Measurements from ENCODE around the gene PHC2. TPM values are rescaled to one million over a fixed set of nuclear protein-coding genes. Genes with fewer than 3 reads are reported as not detected.

The PHC2 gene
- total and polyA plus RNA-seq, 2 experiments from 2014 or later = 77.5 to 121 TPM

DNA sequence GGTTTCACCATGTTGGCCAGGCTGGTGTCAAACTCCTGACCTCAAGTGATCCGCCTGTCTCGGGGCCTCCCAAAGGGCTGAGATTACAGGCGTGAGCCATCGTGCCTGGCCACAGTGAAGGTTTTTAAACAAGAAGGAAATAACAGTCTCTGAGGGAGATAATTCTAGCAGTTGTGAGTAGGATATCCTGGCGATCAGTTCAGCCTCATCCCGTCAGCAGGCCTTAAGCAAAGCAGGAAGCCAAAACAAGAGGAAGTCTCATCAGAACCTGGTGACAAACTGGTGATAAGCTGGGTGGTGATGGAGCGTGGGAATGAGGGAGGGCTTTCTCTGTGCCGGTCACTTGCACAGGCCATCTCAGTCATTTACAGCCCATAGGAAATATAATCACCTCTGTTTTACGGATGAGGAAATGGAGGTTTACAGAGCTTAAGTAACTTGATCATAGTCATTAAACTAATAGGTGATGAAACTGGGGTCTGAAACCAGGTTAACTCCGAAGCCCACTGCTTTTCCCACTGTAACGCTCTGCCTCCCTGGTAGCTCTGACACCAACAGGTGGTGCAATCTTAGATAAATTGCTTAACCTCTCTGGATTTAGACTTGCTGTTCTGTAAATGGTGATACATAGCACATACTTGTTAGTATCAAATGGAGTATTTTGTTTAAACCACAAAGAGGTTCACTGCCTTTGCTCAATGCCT lies 69.2 kb downstream of the PHC2 start:
- peaks cover 2% of the 10 kb centered on the region for H3K79me2 ChIP-seq
- H3K27me3 ChIP-seq = no peaks in the 10 kb centered on the region
- WGBS (ENCODE audit: low lambda C conversion rate, missing lambda C conversion rate) = 51% methylated on average over 11 of the region's 11 CpGs
- TF ChIP-seq, protein P1, sequence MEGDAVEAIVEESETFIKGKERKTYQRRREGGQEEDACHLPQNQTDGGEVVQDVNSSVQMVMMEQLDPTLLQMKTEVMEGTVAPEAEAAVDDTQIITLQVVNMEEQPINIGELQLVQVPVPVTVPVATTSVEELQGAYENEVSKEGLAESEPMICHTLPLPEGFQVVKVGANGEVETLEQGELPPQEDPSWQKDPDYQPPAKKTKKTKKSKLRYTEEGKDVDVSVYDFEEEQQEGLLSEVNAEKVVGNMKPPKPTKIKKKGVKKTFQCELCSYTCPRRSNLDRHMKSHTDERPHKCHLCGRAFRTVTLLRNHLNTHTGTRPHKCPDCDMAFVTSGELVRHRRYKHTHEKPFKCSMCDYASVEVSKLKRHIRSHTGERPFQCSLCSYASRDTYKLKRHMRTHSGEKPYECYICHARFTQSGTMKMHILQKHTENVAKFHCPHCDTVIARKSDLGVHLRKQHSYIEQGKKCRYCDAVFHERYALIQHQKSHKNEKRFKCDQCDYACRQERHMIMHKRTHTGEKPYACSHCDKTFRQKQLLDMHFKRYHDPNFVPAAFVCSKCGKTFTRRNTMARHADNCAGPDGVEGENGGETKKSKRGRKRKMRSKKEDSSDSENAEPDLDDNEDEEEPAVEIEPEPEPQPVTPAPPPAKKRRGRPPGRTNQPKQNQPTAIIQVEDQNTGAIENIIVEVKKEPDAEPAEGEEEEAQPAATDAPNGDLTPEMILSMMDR (IDR thresholded peaks at IDR 0.05; ENCODE audit: poor library complexity) = no peak
- TF ChIP-seq EZH2 (IDR thresholded peaks at IDR 0.05; ENCODE audit: borderline replicate concordance) = no peak
- no peak for TF ChIP-seq EZH2phosphoT487 (IDR thresholded peaks at IDR 0.05; ENCODE audit: low read depth, severe bottlenecking, unreplicated experiment)
- no peaks in the 10 kb centered on the region for H4K20me1 ChIP-seq (ENCODE audit: insufficient read depth, poor library complexity, severe bottlenecking)
- H3K4me3 ChIP-seq = no peak overlapping the region
- H3K4me1 ChIP-seq (ENCODE audit: insufficient read depth) = peaks cover 47% of the 10 kb centered on the region
- H3K4me2 ChIP-seq = no peak overlapping the region
- no peak for DNase-seq (ENCODE audit: low spot score)
- no peaks in the 10 kb centered on the region for H3K9me2 ChIP-seq (replicated peaks; ENCODE audit: insufficient read depth)
- H3K27ac ChIP-seq = peak overlapping the region; percentile 48
- no peak overlapping the region for H2AFZ ChIP-seq
- no peaks in the 10 kb centered on the region for H3K9me3 ChIP-seq (ENCODE audit: low read depth)
- no peaks in the 10 kb centered on the region for H3K36me3 ChIP-seq (replicated peaks; ENCODE audit: insufficient read depth, low read depth)

- Histone ChIP-seq H3K9me2 (replicated peaks; ENCODE audit: insufficient read depth) (no peaks in the 10 kb centered on the region), H3K27me3 (no peaks in the 10 kb centered on the region), H3K9me3 (ENCODE audit: low read depth) (no peaks in the 10 kb centered on the region), H3K4me3 (no peak overlapping the region), H3K4me2 (no peak overlapping the region), H3K4me1 (ENCODE audit: insufficient read depth) (peaks cover 38% of the 10 kb centered on the region), H3K79me2 (peaks cover 2% of the 10 kb centered on the region), H4K20me1 (ENCODE audit: insufficient read depth, poor library complexity, severe bottlenecking) (no peaks in the 10 kb centered on the region), H3K36me3 (replicated peaks; ENCODE audit: insufficient read depth, low read depth) (no peaks in the 10 kb centered on the region), H3K27ac (no peak overlapping the region), H2AFZ (no peak overlapping the region)
- WGBS (ENCODE audit: low lambda C conversion rate, missing lambda C conversion rate) = 76% methylated on average over 1 of the region's 1 CpG
- no peak for DNase-seq (ENCODE audit: low spot score)
- TF ChIP-seq EZH2phosphoT487 (IDR thresholded peaks at IDR 0.05; ENCODE audit: low read depth, severe bottlenecking, unreplicated experiment) (no peak), EZH2 (IDR thresholded peaks at IDR 0.05; ENCODE audit: borderline replicate concordance) (no peak)
- TF ChIP-seq, protein P1 (IDR thresholded peaks at IDR 0.05; ENCODE audit: poor library complexity) = no peak
These were observed 70.5 kb downstream of the PHC2 start for GRCh38 chr1:33360367-33360766.

GRCh38 chr1:33359931-33360330 lies 71.0 kb downstream of the PHC2 start:
- H3K4me2 ChIP-seq = no peak overlapping the region
- peaks cover 34% of the 10 kb centered on the region for H3K4me1 ChIP-seq (ENCODE audit: insufficient read depth)
- no peak overlapping the region for H3K4me3 ChIP-seq
- TF ChIP-seq EZH2phosphoT487 (IDR thresholded peaks at IDR 0.05; ENCODE audit: low read depth, severe bottlenecking, unreplicated experiment) = no peak
- TF ChIP-seq EZH2 (IDR thresholded peaks at IDR 0.05; ENCODE audit: borderline replicate concordance) = no peak
- TF ChIP-seq, protein P1 (IDR thresholded peaks at IDR 0.05; ENCODE audit: poor library complexity) = no peak
- WGBS (ENCODE audit: low lambda C conversion rate, missing lambda C conversion rate) = 95% methylated on average over 2 of the region's 2 CpGs
- H3K9me3 ChIP-seq (ENCODE audit: low read depth) = no peaks in the 10 kb centered on the region
- no peaks in the 10 kb centered on the region for H4K20me1 ChIP-seq (ENCODE audit: insufficient read depth, poor library complexity, severe bottlenecking)
- H3K36me3 ChIP-seq (replicated peaks; ENCODE audit: insufficient read depth, low read depth) = no peaks in the 10 kb centered on the region
- H3K27me3 ChIP-seq = no peaks in the 10 kb centered on the region
- H3K79me2 ChIP-seq = peaks cover 2% of the 10 kb centered on the region
- H2AFZ ChIP-seq = no peak overlapping the region
- H3K9me2 ChIP-seq (replicated peaks; ENCODE audit: insufficient read depth) = no peaks in the 10 kb centered on the region
- DNase-seq (ENCODE audit: low spot score) = no peak
- no peak overlapping the region for H3K27ac ChIP-seq
